Glomerular endothelial cell (primary cell): ENCODE results near the gene ATP1B4. TPM values are rescaled to one million over a fixed set of nuclear protein-coding genes. Genes with fewer than 3 reads are reported as not detected.
"Not testable (repeated sequence)": the region's sequence is repeated elsewhere in the genome, so short reads cannot be mapped to it uniquely, and the experiment has no call there.

ENCODE experiments used
- DNase-seq: peaks from one replicate; pipeline ENCODE4 v3.0.0-alpha.2; 2011; ENCODE audit warnings: low read depth, low spot score; ENCODE audit errors: extremely low read depth
- total RNA-seq: library from RNA; depleted of rRNA; stranded (reverse); fragments of >200 nt; gene quantifications from 2 replicates; pipeline ENCODE4 v1.2.3, GENCODE V29; 2015

ATP1B4 gene
- total RNA-seq = not detected in 2 replicates

GRCh38 chrX:120361764-120362305 is at the start of gene ATP1B4:
Gene ATP1B4, plus strand, starts transcription at chrX:120362089. Its CDS starts 80 bp downstream, at chrX:120362169.
- no peak for DNase-seq

GRCh38 chrX:120315776-120316175 is 46.1 kb upstream of the ATP1B4 start:
- DNase-seq = no peak

- no peak for DNase-seq
These were observed 45.2 kb upstream of the ATP1B4 start for GRCh38 chrX:120316587-120317283.

- no peak for DNase-seq
These were observed 43.5 kb upstream of the ATP1B4 start for GRCh38 chrX:120318411-120318810.

GRCh38 chrX:120321520-120322281 is 40.2 kb upstream of the ATP1B4 start:
- DNase-seq = no peak

- DNase-seq = no peak
These were observed 30.8 kb upstream of the ATP1B4 start for GRCh38 chrX:120331116-120331515.

- DNase-seq = no peak
These were observed 29.5 kb upstream of the ATP1B4 start for GRCh38 chrX:120332394-120332793.

- DNase-seq = no peak
These were observed 27.7 kb upstream of the ATP1B4 start for GRCh38 chrX:120334151-120334550.

GRCh38 chrX:120334603-120335002 is 27.3 kb upstream of the ATP1B4 start:
- no peak for DNase-seq

- no peak for DNase-seq
These were observed 26.6 kb upstream of the ATP1B4 start for GRCh38 chrX:120335289-120335688.

GRCh38 chrX:120336899-120337298 is 25.0 kb upstream of the ATP1B4 start:
- no peak for DNase-seq

GRCh38 chrX:120344566-120344965 is 17.3 kb upstream of the ATP1B4 start:
- DNase-seq = not testable (repeated sequence)

- DNase-seq = no peak
These were observed 11.3 kb upstream of the ATP1B4 start for GRCh38 chrX:120350450-120351138.

GRCh38 chrX:120356084-120356483 is 5.8 kb upstream of the ATP1B4 start:
- no peak for DNase-seq

GRCh38 chrX:120357186-120357585 is 4.7 kb upstream of the ATP1B4 start:
- no peak for DNase-seq

- no peak for DNase-seq
These were observed 3.0 kb upstream of the ATP1B4 start for GRCh38 chrX:120358737-120359456.

- DNase-seq = no peak
These were observed 3.4 kb downstream of the ATP1B4 start for GRCh38 chrX:120365320-120365719.

- DNase-seq = no peak
These were observed 4.1 kb downstream of the ATP1B4 start for GRCh38 chrX:120365968-120366367.

- DNase-seq = no peak
These were observed 4.9 kb downstream of the ATP1B4 start for GRCh38 chrX:120366794-120367193.

- DNase-seq = no peak
These were observed 5.7 kb downstream of the ATP1B4 start for GRCh38 chrX:120367402-120368109.
